GM13977 (cell line): ENCODE data around the gene TMPRSS15.

Experiments
- DNase-seq: peaks from one replicate; pipeline ENCODE4 v3.0.0; 2012; ENCODE audit warnings: low spot score
- CTCF ChIP-seq: IDR thresholded peaks from 2 replicates; pipeline ENCODE4 v1.5.1; 2012; ENCODE audit warnings: mild to moderate bottlenecking, control low read depth; ENCODE audit not compliant: insufficient read depth; ENCODE audit errors: extremely low read depth, missing control alignments
- in situ Hi-C: fragments of 300-500 bp; cut with MboI; formaldehyde crosslinking; loops from one replicate; pipeline ENCODE4 v1.12.0; 2022; ENCODE audit warnings: low sequenced_read_pairs, low pct_unique_long_range_greater_than_20kb, mixed read lengths, inconsistent platforms; ENCODE audit not compliant: unreplicated experiment

Gene TMPRSS15

GRCh38 chr21:18403735-18404450, at the start of gene TMPRSS15:
TMPRSS15 (minus strand) TSS chr21:18403785; CDS start chr21:18403622, 163 bp downstream.
- no peak for TF ChIP-seq CTCF
- in situ Hi-C loops: no loop called here

GRCh38 chr21:18451670-18452069, 48.1 kb upstream of the TMPRSS15 start:
- no peak for TF ChIP-seq CTCF
- no peak for DNase-seq
- in situ Hi-C loops: no loop called here

More at GRCh38 chr21:18403735-18404450, at the start of gene TMPRSS15:
- DNase-seq: no peak

GRCh38 chr21:18449605-18450550, 46.3 kb upstream of the TMPRSS15 start:
- no peak for DNase-seq
- in situ Hi-C loops: no loop called here

GRCh38 chr21:18443701-18444100, 40.1 kb upstream of the TMPRSS15 start:
- no peak for TF ChIP-seq CTCF
- no peak for DNase-seq
- in situ Hi-C loops: no loop called here

More at GRCh38 chr21:18449605-18450550, 46.3 kb upstream of the TMPRSS15 start:
- TF ChIP-seq CTCF: no peak

- in situ Hi-C loops: no loop called here
- DNase-seq: no peak
- TF ChIP-seq CTCF: no peak
These were observed 39.5 kb upstream of the TMPRSS15 start for GRCh38 chr21:18443085-18443484.

- in situ Hi-C loops: no loop called here
- no peak for TF ChIP-seq CTCF
- DNase-seq: no peak
These were observed 26.8 kb upstream of the TMPRSS15 start for GRCh38 chr21:18430341-18430740.
